ENCODE results near the gene USP17L24.
"Not testable (repeated sequence)": the region's sequence is repeated elsewhere in the genome, so short reads cannot be mapped to it uniquely, and the experiment has no call there.

USP17L24 gene, protein sequence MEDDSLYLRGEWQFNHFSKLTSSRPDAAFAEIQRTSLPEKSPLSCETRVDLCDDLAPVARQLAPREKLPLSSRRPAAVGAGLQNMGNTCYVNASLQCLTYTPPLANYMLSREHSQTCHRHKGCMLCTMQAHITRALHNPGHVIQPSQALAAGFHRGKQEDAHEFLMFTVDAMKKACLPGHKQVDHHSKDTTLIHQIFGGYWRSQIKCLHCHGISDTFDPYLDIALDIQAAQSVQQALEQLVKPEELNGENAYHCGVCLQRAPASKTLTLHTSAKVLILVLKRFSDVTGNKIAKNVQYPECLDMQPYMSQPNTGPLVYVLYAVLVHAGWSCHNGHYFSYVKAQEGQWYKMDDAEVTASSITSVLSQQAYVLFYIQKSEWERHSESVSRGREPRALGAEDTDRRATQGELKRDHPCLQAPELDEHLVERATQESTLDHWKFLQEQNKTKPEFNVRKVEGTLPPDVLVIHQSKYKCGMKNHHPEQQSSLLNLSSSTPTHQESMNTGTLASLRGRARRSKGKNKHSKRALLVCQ

GRCh38 chr4:9324865-9325264 lies at the start of gene USP17L24:
Gene USP17L24, plus strand, starts transcription at chr4:9325165. Its CDS starts 0 bp downstream, at chr4:9325165.
- DNase-seq (ENCODE audit: low read depth in 2 of 2), result not testable (repeated sequence)

- DNase-seq (ENCODE audit: low read depth in 2 of 2), result not testable (repeated sequence)
These were observed 774 bp upstream of the USP17L24 start for GRCh38 chr4:9324191-9324590.

DNA sequence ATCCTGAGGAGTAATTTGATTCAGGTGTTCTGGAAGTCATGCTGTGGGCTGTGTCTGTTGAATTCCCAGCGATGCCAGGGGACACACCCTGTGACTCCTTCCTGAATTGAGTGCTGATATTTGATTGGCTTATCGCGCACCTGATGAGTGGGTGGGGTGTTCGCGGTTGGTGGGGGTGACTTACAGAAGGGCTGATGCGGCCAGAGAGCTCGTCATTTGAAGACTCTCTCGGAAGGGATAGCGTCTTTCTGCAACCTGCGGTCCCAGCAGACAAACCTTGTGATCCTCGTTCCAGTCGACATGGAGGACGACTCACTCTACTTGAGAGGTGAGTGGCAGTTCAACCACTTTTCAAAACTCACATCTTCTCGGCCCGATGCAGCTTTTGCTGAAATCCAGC lies 4.6 kb downstream of the USP17L24 start, which contains the start of gene USP17L25:
TSS of gene USP17L25 (plus strand) at position 301 of the 400 bp plus-strand sequence. CDS start at position 301, 0 bp downstream.
- not testable (repeated sequence) for DNase-seq (ENCODE audit: low read depth in 2 of 2)

GRCh38 chr4:9334358-9334757 lies 9.4 kb downstream of the USP17L24 start, which contains the start of gene USP17L26:
Gene USP17L26, plus strand, starts transcription at chr4:9334658. Its CDS starts 0 bp downstream, at chr4:9334658.
- DNase-seq (ENCODE audit: low read depth in 2 of 2), result not testable (repeated sequence)

DNA sequence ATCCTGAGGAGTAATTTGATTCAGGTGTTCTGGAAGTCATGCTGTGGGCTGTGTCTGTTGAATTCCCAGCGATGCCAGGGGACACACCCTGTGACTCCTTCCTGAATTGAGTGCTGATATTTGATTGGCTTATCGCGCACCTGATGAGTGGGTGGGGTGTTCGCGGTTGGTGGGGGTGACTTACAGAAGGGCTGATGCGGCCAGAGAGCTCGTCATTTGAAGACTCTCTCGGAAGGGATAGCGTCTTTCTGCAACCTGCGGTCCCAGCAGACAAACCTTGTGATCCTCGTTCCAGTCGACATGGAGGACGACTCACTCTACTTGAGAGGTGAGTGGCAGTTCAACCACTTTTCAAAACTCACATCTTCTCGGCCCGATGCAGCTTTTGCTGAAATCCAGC lies 14.1 kb downstream of the USP17L24 start, which contains the start of gene USP17L5:
TSS of gene USP17L5 (plus strand) at position 301 of the 400 bp plus-strand sequence. CDS start at position 301, 0 bp downstream.
- not testable (repeated sequence) for DNase-seq (ENCODE audit: low read depth in 2 of 2)

GRCh38 chr4:9343848-9344247 lies 18.9 kb downstream of the USP17L24 start, which contains the start of gene USP17L27:
Gene USP17L27, plus strand, starts transcription at chr4:9344148. Its CDS starts 0 bp downstream, at chr4:9344148.
- not testable (repeated sequence) for DNase-seq (ENCODE audit: low read depth in 2 of 2)

GRCh38 chr4:9348593-9348992 lies 23.6 kb downstream of the USP17L24 start, which contains the start of gene USP17L28:
Gene USP17L28, plus strand, starts transcription at chr4:9348893. Its CDS starts 0 bp downstream, at chr4:9348893.
- not testable (repeated sequence) for DNase-seq (ENCODE audit: low read depth in 2 of 2)

DNA sequence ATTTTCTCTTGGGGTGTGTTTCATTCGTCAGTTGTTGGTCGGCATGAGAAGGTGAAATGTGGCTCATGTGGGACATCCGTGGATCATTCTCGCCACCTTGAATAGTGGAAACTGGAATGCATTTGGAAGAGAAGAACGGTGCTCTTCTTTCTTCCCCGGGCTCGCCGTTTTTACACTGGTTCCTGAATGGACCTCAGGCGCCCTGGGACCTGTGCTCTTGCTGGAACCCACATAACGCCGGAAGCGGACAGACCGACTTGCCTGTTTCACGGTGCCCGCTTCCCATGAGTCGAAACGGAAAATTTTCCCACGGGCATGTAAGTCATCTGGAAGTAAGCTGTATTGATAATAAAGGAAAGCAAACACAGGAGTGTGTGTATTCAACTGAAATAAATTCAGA lies 25.9 kb downstream of the USP17L24 start:
- not testable (repeated sequence) for DNase-seq (ENCODE audit: low read depth in 2 of 2)

DNA sequence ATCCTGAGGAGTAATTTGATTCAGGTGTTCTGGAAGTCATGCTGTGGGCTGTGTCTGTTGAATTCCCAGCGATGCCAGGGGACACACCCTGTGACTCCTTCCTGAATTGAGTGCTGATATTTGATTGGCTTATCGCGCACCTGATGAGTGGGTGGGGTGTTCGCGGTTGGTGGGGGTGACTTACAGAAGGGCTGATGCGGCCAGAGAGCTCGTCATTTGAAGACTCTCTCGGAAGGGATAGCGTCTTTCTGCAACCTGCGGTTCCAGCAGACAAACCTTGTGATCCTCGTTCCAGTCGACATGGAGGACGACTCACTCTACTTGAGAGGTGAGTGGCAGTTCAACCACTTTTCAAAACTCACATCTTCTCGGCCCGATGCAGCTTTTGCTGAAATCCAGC lies 28.4 kb downstream of the USP17L24 start, which contains the start of gene USP17L29:
TSS of gene USP17L29 (plus strand) at position 301 of the 400 bp plus-strand sequence. CDS start at position 301, 0 bp downstream.
- not testable (repeated sequence) for DNase-seq (ENCODE audit: low read depth in 2 of 2)

DNA sequence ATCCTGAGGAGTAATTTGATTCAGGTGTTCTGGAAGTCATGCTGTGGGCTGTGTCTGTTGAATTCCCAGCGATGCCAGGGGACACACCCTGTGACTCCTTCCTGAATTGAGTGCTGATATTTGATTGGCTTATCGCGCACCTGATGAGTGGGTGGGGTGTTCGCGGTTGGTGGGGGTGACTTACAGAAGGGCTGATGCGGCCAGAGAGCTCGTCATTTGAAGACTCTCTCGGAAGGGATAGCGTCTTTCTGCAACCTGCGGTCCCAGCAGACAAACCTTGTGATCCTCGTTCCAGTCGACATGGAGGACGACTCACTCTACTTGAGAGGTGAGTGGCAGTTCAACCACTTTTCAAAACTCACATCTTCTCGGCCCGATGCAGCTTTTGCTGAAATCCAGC lies 37.9 kb downstream of the USP17L24 start, which contains the start of gene USP17L30:
TSS of gene USP17L30 (plus strand) at position 301 of the 400 bp plus-strand sequence. CDS start at position 301, 0 bp downstream.
- not testable (repeated sequence) for DNase-seq (ENCODE audit: low read depth in 2 of 2)
